Measurements from ENCODE around the gene NAXE. TPM values are rescaled to one million over a fixed set of nuclear protein-coding genes. Genes with fewer than 3 reads are reported as not detected.
"Not testable (repeated sequence)": the region's sequence is repeated elsewhere in the genome, so short reads cannot be mapped to it uniquely, and the experiment has no call there.

NAXE gene
- total RNA-seq, 1 experiment from 2014 or later, result 99.8 TPM

GRCh38 chr1:156551066-156551643 is 40.4 kb upstream of the NAXE start:
- POLR2A ChIA-PET, result interaction anchor here (0.6 kb wide), 1 partner anchor 12 kb away, joined by 3 read pairs; no protein-coding TSS in a partner anchor
- no peaks in the 10 kb centered on the region for H3K4me1 Mint-ChIP-seq (ENCODE audit: low read depth, unreplicated experiment)
- no TSS peak for BruUV-seq (replicated peaks)
- Histone ChIP-seq H3K27me3 (replicated peaks; ENCODE audit: control insufficient read depth, insufficient read depth, low read length) (no peaks in the 10 kb centered on the region), H3K4me3 (ENCODE audit: low read depth, low read length) (no peak overlapping the region), H3K36me3 (ENCODE audit: control insufficient read depth, insufficient read depth, low read length) (peaks cover 2% of the 10 kb centered on the region), H3K9me3 (no peaks in the 10 kb centered on the region), H3K4me1 (no peaks in the 10 kb centered on the region)
- no peaks in the 10 kb centered on the region for H3K27me3 Mint-ChIP-seq (ENCODE audit: insufficient read depth, unreplicated experiment)
- no peaks in the 10 kb centered on the region for H3K9me3 Mint-ChIP-seq (ENCODE audit: unreplicated experiment)
- H3K27ac Mint-ChIP-seq (ENCODE audit: unreplicated experiment), result no peak overlapping the region
- H3K4me3 Mint-ChIP-seq (ENCODE audit: unreplicated experiment), result no peak overlapping the region
- CTCF ChIA-PET, result interaction anchor here (1.1 kb wide), 1 partner anchor 69 kb away, joined by 4 read pairs; no protein-coding TSS in a partner anchor
- no peak for TF ChIP-seq CTCF (IDR thresholded peaks at IDR 0.05; ENCODE audit: insufficient read depth in 1 of 2, low read depth in 1 of 2, low read length in 1 of 2, severe bottlenecking in 1 of 2, unreplicated experiment in 1 of 2)
- intact Hi-C loops (cut with micrococcal nuclease; ENCODE audit: unreplicated experiment), result no loop called here
- no peak for DNase-seq
- H3K36me3 Mint-ChIP-seq (ENCODE audit: insufficient read depth, unreplicated experiment), result peaks cover 35% of the 10 kb centered on the region

- Histone ChIP-seq H3K27me3 (replicated peaks; ENCODE audit: control insufficient read depth, insufficient read depth, low read length) (no peaks in the 10 kb centered on the region), H3K9me3 (no peaks in the 10 kb centered on the region), H3K4me3 (ENCODE audit: low read depth, low read length) (no peak overlapping the region), H3K4me1 (no peaks in the 10 kb centered on the region), H3K36me3 (ENCODE audit: control insufficient read depth, insufficient read depth, low read length) (peaks cover 2% of the 10 kb centered on the region)
- H3K4me3 Mint-ChIP-seq (ENCODE audit: unreplicated experiment), result no peak overlapping the region
- no peak overlapping the region for H3K27ac Mint-ChIP-seq (ENCODE audit: unreplicated experiment)
- peaks cover 35% of the 10 kb centered on the region for H3K36me3 Mint-ChIP-seq (ENCODE audit: insufficient read depth, unreplicated experiment)
- no peak for TF ChIP-seq CTCF (IDR thresholded peaks at IDR 0.05; ENCODE audit: insufficient read depth in 1 of 2, low read depth in 1 of 2, low read length in 1 of 2, severe bottlenecking in 1 of 2, unreplicated experiment in 1 of 2)
- intact Hi-C loops (cut with micrococcal nuclease; ENCODE audit: unreplicated experiment), result no loop called here
- no peaks in the 10 kb centered on the region for H3K9me3 Mint-ChIP-seq (ENCODE audit: unreplicated experiment)
- H3K4me1 Mint-ChIP-seq (ENCODE audit: low read depth, unreplicated experiment), result no peaks in the 10 kb centered on the region
- POLR2A ChIA-PET, result no interaction called here
- BruUV-seq (replicated peaks), result no TSS peak
- DNase-seq, result no peak
- H3K27me3 Mint-ChIP-seq (ENCODE audit: insufficient read depth, unreplicated experiment), result no peaks in the 10 kb centered on the region
- CTCF ChIA-PET, result no interaction called here
Measured at GRCh38 chr1:156551869-156552268, 39.7 kb upstream of the NAXE start.

- no peak for TF ChIP-seq CTCF (IDR thresholded peaks at IDR 0.05; ENCODE audit: insufficient read depth in 1 of 2, low read depth in 1 of 2, low read length in 1 of 2, severe bottlenecking in 1 of 2, unreplicated experiment in 1 of 2)
- ChIA-PET POLR2A (interaction anchor here (0.6 kb wide), 1 partner anchor 215 kb away, joined by 3 read pairs; the partner anchor contains the start of gene CCT3), CTCF (no interaction called here)
- Mint-ChIP-seq H3K4me1 (ENCODE audit: low read depth, unreplicated experiment) (no peaks in the 10 kb centered on the region), H3K4me3 (ENCODE audit: unreplicated experiment) (no peak overlapping the region), H3K36me3 (ENCODE audit: insufficient read depth, unreplicated experiment) (peaks cover 35% of the 10 kb centered on the region), H3K27me3 (ENCODE audit: insufficient read depth, unreplicated experiment) (no peaks in the 10 kb centered on the region), H3K9me3 (ENCODE audit: unreplicated experiment) (no peaks in the 10 kb centered on the region), H3K27ac (ENCODE audit: unreplicated experiment) (no peak overlapping the region)
- Histone ChIP-seq H3K4me3 (ENCODE audit: low read depth, low read length) (no peak overlapping the region), H3K9me3 (no peaks in the 10 kb centered on the region), H3K36me3 (ENCODE audit: control insufficient read depth, insufficient read depth, low read length) (peaks cover 2% of the 10 kb centered on the region), H3K27me3 (replicated peaks; ENCODE audit: control insufficient read depth, insufficient read depth, low read length) (no peaks in the 10 kb centered on the region), H3K4me1 (no peaks in the 10 kb centered on the region)
- no peak for DNase-seq
- intact Hi-C loops (cut with micrococcal nuclease; ENCODE audit: unreplicated experiment), result no loop called here
- no TSS peak for BruUV-seq (replicated peaks)
Measured at GRCh38 chr1:156552518-156552917, 39.1 kb upstream of the NAXE start.

- DNase-seq; H3K4me1 ChIP-seq; H3K27me3 Mint-ChIP-seq (ENCODE audit: insufficient read depth, unreplicated experiment); CTCF ChIA-PET; H3K4me3 Mint-ChIP-seq (ENCODE audit: unreplicated experiment); intact Hi-C loops (cut with micrococcal nuclease; ENCODE audit: unreplicated experiment); H3K9me3 ChIP-seq; H3K9me3 Mint-ChIP-seq (ENCODE audit: unreplicated experiment); H3K27me3 ChIP-seq (replicated peaks; ENCODE audit: control insufficient read depth, insufficient read depth, low read length); BruUV-seq (replicated peaks); H3K4me1 Mint-ChIP-seq (ENCODE audit: low read depth, unreplicated experiment); H3K4me3 ChIP-seq (ENCODE audit: low read depth, low read length); H3K36me3 ChIP-seq (ENCODE audit: control insufficient read depth, insufficient read depth, low read length); H3K27ac Mint-ChIP-seq (ENCODE audit: unreplicated experiment): not testable (repeated sequence)
- peaks cover 35% of the 10 kb centered on the region for H3K36me3 Mint-ChIP-seq (ENCODE audit: insufficient read depth, unreplicated experiment)
- POLR2A ChIA-PET, result interaction anchor here (0.6 kb wide), 1 partner anchor 215 kb away, joined by 3 read pairs; the partner anchor contains the start of gene CCT3
Measured at GRCh38 chr1:156552937-156553336, 38.6 kb upstream of the NAXE start.

All from Caco-2 (cell line).